Activated T-helper 1 cell treated with anti-CD3 and anti-CD28 coated beads, Interleukin-2, amount 50 U/mL, for 16 hours (primary cell): ENCODE results near the gene TMEM107.
A peak's percentile ranks its signal among the peaks of the same experiment; 100 is the strongest.

Experiments
- DNase-seq, 2 donors: peaks; one replicate each; pipeline ENCODE4 v3.0.0-alpha.2; 2020; ENCODE audit warnings: low read depth in 1 of 2, low spot score in 1 of 2

The TMEM107 gene

GRCh38 chr17:8162997-8163977, 12.9 kb downstream of the TMEM107 start:
- DNase-seq, result no peak

- DNase-seq, result peak; percentile 71 to 79
These were observed 13.8 kb downstream of the TMEM107 start, which contains the start of gene VAMP2 for GRCh38 chr17:8162233-8162996. VAMP2 (minus strand) TSS chr17:8162948; CDS start chr17:8162879, 69 bp downstream.

GRCh38 chr17:8161289-8162232, 14.6 kb downstream of the TMEM107 start:
- no peak for DNase-seq

- no peak for DNase-seq
These were observed 15.4 kb downstream of the TMEM107 start for GRCh38 chr17:8160741-8161221.

GRCh38 chr17:8160224-8160577, 16.0 kb downstream of the TMEM107 start:
- DNase-seq, result no peak

GRCh38 chr17:8159459-8160223, 16.5 kb downstream of the TMEM107 start:
- no peak for DNase-seq

- DNase-seq, result no peak
These were observed 17.2 kb downstream of the TMEM107 start for GRCh38 chr17:8159032-8159400.

- DNase-seq, result peak; percentile 80 to 81
These were observed 17.7 kb downstream of the TMEM107 start for GRCh38 chr17:8158267-8159031.

- DNase-seq, result peak; percentile 99 to 100
These were observed 19.8 kb downstream of the TMEM107 start for GRCh38 chr17:8156246-8156992.

- DNase-seq, result no peak
These were observed 20.3 kb downstream of the TMEM107 start for GRCh38 chr17:8155996-8156245.

- no peak for DNase-seq
These were observed 20.8 kb downstream of the TMEM107 start for GRCh38 chr17:8155231-8155995.

- DNase-seq, result no peak
These were observed 21.5 kb downstream of the TMEM107 start for GRCh38 chr17:8154608-8155155.

GRCh38 chr17:8153957-8154607, 22.1 kb downstream of the TMEM107 start:
- DNase-seq, result peak; percentile 73 to 78

- no peak for DNase-seq
These were observed 22.6 kb downstream of the TMEM107 start for GRCh38 chr17:8153525-8153956.

- no peak for DNase-seq
These were observed 23.1 kb downstream of the TMEM107 start for GRCh38 chr17:8153031-8153451.

GRCh38 chr17:8152112-8152775, 23.9 kb downstream of the TMEM107 start, which contains the start of gene PER1:
PER1 (minus strand) TSS chr17:8152404; CDS start chr17:8150706, 1,698 bp downstream.
- peak; percentile 62 to 77 for DNase-seq
